Measurements from ENCODE around the gene S100A4. TPM values are rescaled to one million over a fixed set of nuclear protein-coding genes. Genes with fewer than 3 reads are reported as not detected.

The S100A4 gene
- polyA plus RNA-seq, 1 donor from 2014 or later = not detected

GRCh38 chr1:153553830-153554541 lies 8.4 kb upstream of the S100A4 start:
- Histone ChIP-seq H2AFZ (ENCODE audit: low read depth, low read length) (no peak overlapping the region), H3K27ac (ENCODE audit: low read length) (no peak overlapping the region), H3K4me2 (ENCODE audit: low read length) (no peak overlapping the region), H3K9ac (ENCODE audit: low read length) (no peak overlapping the region), H3K27me3 (ENCODE audit: insufficient read depth, low read depth, low read length) (no peaks in the 10 kb centered on the region), H3K4me3 (ENCODE audit: low read length) (no peak overlapping the region), H3K36me3 (ENCODE audit: insufficient read depth, low read length) (no peaks in the 10 kb centered on the region), H3K9me2 (ENCODE audit: insufficient read depth, low read length) (no peaks in the 10 kb centered on the region), H4K20me1 (ENCODE audit: insufficient read depth) (no peaks in the 10 kb centered on the region), H3F3A (ENCODE audit: insufficient read depth, low read length, poor library complexity, severe bottlenecking) (no peaks in the 10 kb centered on the region), H3K9me3 (ENCODE audit: low read length) (no peaks in the 10 kb centered on the region), H3K79me2 (replicated peaks; ENCODE audit: insufficient read depth, low read length) (no peaks in the 10 kb centered on the region)
- TF ChIP-seq EP300 (conservative IDR thresholded peaks at IDR 0.05; ENCODE audit: poor library complexity, severe bottlenecking) = no peak
- TF ChIP-seq EZH2 (IDR thresholded peaks at IDR 0.05; ENCODE audit: borderline replicate concordance, insufficient read depth, low read length, poor library complexity, severe bottlenecking) = no peak
- no peak for TF ChIP-seq CTCF (IDR thresholded peaks at IDR 0.05; ENCODE audit: poor library complexity, severe bottlenecking)
- TF ChIP-seq TAF1 (IDR thresholded peaks at IDR 0.05; ENCODE audit: low read depth) = no peak
- TF ChIP-seq POLR2AphosphoS5 (IDR thresholded peaks at IDR 0.05) = no peak
- TF ChIP-seq RAD21 (conservative IDR thresholded peaks at IDR 0.05) = no peak
- no peak for TF ChIP-seq MXI1 (conservative IDR thresholded peaks at IDR 0.05; ENCODE audit: poor library complexity, severe bottlenecking)
- no peak for TF ChIP-seq SMC3 (conservative IDR thresholded peaks at IDR 0.05; ENCODE audit: poor library complexity)
- no peak for TF ChIP-seq REST (IDR thresholded peaks at IDR 0.05; ENCODE audit: borderline replicate concordance)

- Histone ChIP-seq H3K9me2 (ENCODE audit: insufficient read depth, low read length) (no peaks in the 10 kb centered on the region), H3K79me2 (replicated peaks; ENCODE audit: insufficient read depth, low read length) (no peaks in the 10 kb centered on the region), H4K20me1 (ENCODE audit: insufficient read depth) (no peaks in the 10 kb centered on the region), H3K9ac (ENCODE audit: low read length) (no peak overlapping the region), H3K4me3 (ENCODE audit: low read length) (no peak overlapping the region), H2AFZ (ENCODE audit: low read depth, low read length) (no peak overlapping the region), H3K27me3 (ENCODE audit: insufficient read depth, low read depth, low read length) (no peaks in the 10 kb centered on the region), H3F3A (ENCODE audit: insufficient read depth, low read length, poor library complexity, severe bottlenecking) (no peaks in the 10 kb centered on the region), H3K36me3 (ENCODE audit: insufficient read depth, low read length) (no peaks in the 10 kb centered on the region), H3K4me2 (ENCODE audit: low read length) (no peak overlapping the region), H3K9me3 (ENCODE audit: low read length) (no peaks in the 10 kb centered on the region), H3K27ac (ENCODE audit: low read length) (no peak overlapping the region)
- no peak for TF ChIP-seq SMC3 (conservative IDR thresholded peaks at IDR 0.05; ENCODE audit: poor library complexity)
- TF ChIP-seq EZH2 (IDR thresholded peaks at IDR 0.05; ENCODE audit: borderline replicate concordance, insufficient read depth, low read length, poor library complexity, severe bottlenecking) = no peak
- no peak for TF ChIP-seq RAD21 (conservative IDR thresholded peaks at IDR 0.05)
- TF ChIP-seq EP300 (conservative IDR thresholded peaks at IDR 0.05; ENCODE audit: poor library complexity, severe bottlenecking) = no peak
- no peak for TF ChIP-seq POLR2AphosphoS5 (IDR thresholded peaks at IDR 0.05)
- no peak for TF ChIP-seq MXI1 (conservative IDR thresholded peaks at IDR 0.05; ENCODE audit: poor library complexity, severe bottlenecking)
- TF ChIP-seq TAF1 (IDR thresholded peaks at IDR 0.05; ENCODE audit: low read depth) = no peak
- TF ChIP-seq REST (IDR thresholded peaks at IDR 0.05; ENCODE audit: borderline replicate concordance) = no peak
- no peak for TF ChIP-seq CTCF (IDR thresholded peaks at IDR 0.05; ENCODE audit: poor library complexity, severe bottlenecking)
Measured at GRCh38 chr1:153553096-153553495, 7.5 kb upstream of the S100A4 start.
